GM21737 (cell line): Measurements from ENCODE around the gene UGT1A7.

ENCODE experiments used
- ATAC-seq: cut with Tn5 transposase; IDR thresholded peaks from one replicate; pipeline ENCODE4 v1.9.1; 2021; ENCODE audit warnings: mild to moderate bottlenecking, moderate library complexity; ENCODE audit not compliant: unreplicated experiment

Gene UGT1A7

GRCh38 chr2:233795735-233796171 lies 114.1 kb downstream of the UGT1A7 start:
- no peak for ATAC-seq

- no peak for ATAC-seq
These were observed 114.6 kb downstream of the UGT1A7 start for GRCh38 chr2:233796254-233796653.

GRCh38 chr2:233798335-233799086 lies 116.8 kb downstream of the UGT1A7 start:
- no peak for ATAC-seq

GRCh38 chr2:233799087-233799665 lies 117.5 kb downstream of the UGT1A7 start:
- ATAC-seq: no peak

GRCh38 chr2:233799716-233800115 lies 118.0 kb downstream of the UGT1A7 start:
- no peak for ATAC-seq

- ATAC-seq: no peak
These were observed 118.5 kb downstream of the UGT1A7 start for GRCh38 chr2:233800208-233800607.

- ATAC-seq: no peak
These were observed 119.8 kb downstream of the UGT1A7 start for GRCh38 chr2:233801357-233802131.

- ATAC-seq: no peak
These were observed 120.6 kb downstream of the UGT1A7 start for GRCh38 chr2:233802132-233802815.

GRCh38 chr2:233803292-233803911 lies 121.7 kb downstream of the UGT1A7 start:
- no peak for ATAC-seq

GRCh38 chr2:233803994-233804393 lies 122.3 kb downstream of the UGT1A7 start:
- no peak for ATAC-seq

- ATAC-seq: no peak
These were observed 125.6 kb downstream of the UGT1A7 start for GRCh38 chr2:233807215-233807865.

GRCh38 chr2:233807966-233808935 lies 126.5 kb downstream of the UGT1A7 start:
- no peak for ATAC-seq

GRCh38 chr2:233810385-233810784 lies 128.7 kb downstream of the UGT1A7 start:
- ATAC-seq: no peak

GRCh38 chr2:233811087-233811486 lies 129.4 kb downstream of the UGT1A7 start:
- ATAC-seq: no peak

GRCh38 chr2:233811732-233812131 lies 130.0 kb downstream of the UGT1A7 start:
- ATAC-seq: no peak

- ATAC-seq: no peak
These were observed 131.7 kb downstream of the UGT1A7 start for GRCh38 chr2:233813236-233814055.

GRCh38 chr2:233814056-233814835 lies 132.5 kb downstream of the UGT1A7 start:
- ATAC-seq: no peak
